GM23338 (cell line): ENCODE results near the gene ERCC1. TPM values are rescaled to one million over a fixed set of nuclear protein-coding genes. Genes with fewer than 3 reads are reported as not detected.
"Not testable (repeated sequence)": the region's sequence is repeated elsewhere in the genome, so short reads cannot be mapped to it uniquely, and the experiment has no call there.

Source experiments
- ATAC-seq: fragments of 200-7000 bp; cut with Tn5 transposase; 3 replicates; pipeline ENCODE4 v1.9.1; 2020
- DNase-seq: peaks from one replicate; pipeline ENCODE4 v3.0.0-alpha.2; 2015; ENCODE audit warnings: low spot score
- H2AFZ ChIP-seq: fragments of 200-600 bp; sonication (generic); 2 replicates; pipeline ENCODE4 v1.8.0; 2016; ENCODE audit warnings: antibody characterized with exemption, mild to moderate bottlenecking, moderate library complexity
- H3F3A ChIP-seq: fragments of 200-600 bp; sonication (generic); replicated peaks from 2 replicates; pipeline ENCODE4 v1.8.0; 2017; ENCODE audit warnings: antibody characterized with exemption, mixed run types, low read depth
- H3K27ac ChIP-seq: fragments of 200-600 bp; sonication (generic); 2 replicates; pipeline ENCODE4 v1.6.1; 2016; ENCODE audit warnings: low read depth
- H3K27me3 ChIP-seq: fragments of 200-600 bp; sonication (generic); 2 replicates; pipeline ENCODE4 v1.8.0; 2016; ENCODE audit warnings: mild to moderate bottlenecking, mixed run types, moderate library complexity; ENCODE audit not compliant: insufficient read depth
- H3K36me3 ChIP-seq: fragments of 200-600 bp; sonication (generic); 2 replicates; pipeline ENCODE4 v1.8.0; 2016; ENCODE audit warnings: mild to moderate bottlenecking; ENCODE audit not compliant: insufficient read depth
- H3K4me1 ChIP-seq: fragments of 200-600 bp; sonication (generic); 2 replicates; pipeline ENCODE4 v1.8.0; 2016; ENCODE audit warnings: mild to moderate bottlenecking, moderate library complexity; ENCODE audit not compliant: insufficient read depth
- H3K4me2 ChIP-seq: fragments of 200-600 bp; sonication (generic); 2 replicates; pipeline ENCODE4 v1.7.1; 2017; ENCODE audit warnings: mixed run types
- H3K4me3 ChIP-seq: fragments of 200-600 bp; sonication (generic); 2 replicates; pipeline ENCODE4 v1.6.1; 2016; ENCODE audit warnings: mixed run types
- H3K79me2 ChIP-seq: fragments of 200-600 bp; sonication (generic); replicated peaks from 2 replicates; pipeline ENCODE4 v1.8.0; 2017; ENCODE audit warnings: mild to moderate bottlenecking; ENCODE audit not compliant: insufficient read depth
- H3K9me2 ChIP-seq: fragments of 200-600 bp; sonication (generic); 2 replicates; pipeline ENCODE4 v1.8.0; 2017; ENCODE audit not compliant: insufficient read depth
- H4K20me1 ChIP-seq: fragments of 200-600 bp; sonication (generic); replicated peaks from 2 replicates; pipeline ENCODE4 v1.8.0; 2017; ENCODE audit warnings: mild to moderate bottlenecking; ENCODE audit not compliant: insufficient read depth
- H3K27ac Mint-ChIP-seq: 2 replicates; pipeline ENCODE4 v1.8.0; 2020; ENCODE audit warnings: inconsistent platforms, mild to moderate bottlenecking, moderate library complexity, mixed read lengths
- H3K27me3 Mint-ChIP-seq: 3 replicates; pipeline ENCODE4 v1.8.0; 2022; ENCODE audit warnings: low read depth, mild to moderate bottlenecking, moderate library complexity, mixed read lengths, inconsistent platforms; ENCODE audit not compliant: insufficient read depth, poor library complexity
- H3K36me3 Mint-ChIP-seq: 3 replicates; pipeline ENCODE4 v1.8.0; 2021; ENCODE audit warnings: low read depth, mild to moderate bottlenecking, inconsistent platforms, moderate library complexity, mixed read lengths
- H3K4me1 Mint-ChIP-seq: 3 replicates; pipeline ENCODE4 v1.8.0; 2020; ENCODE audit warnings: mild to moderate bottlenecking, inconsistent platforms, mixed read lengths
- H3K4me3 Mint-ChIP-seq: 3 replicates; pipeline ENCODE4 v1.8.0; 2021; ENCODE audit warnings: moderate library complexity, mild to moderate bottlenecking, inconsistent platforms, mixed read lengths
- H3K9me3 Mint-ChIP-seq: 3 replicates; pipeline ENCODE4 v1.8.0; 2020; ENCODE audit warnings: moderate library complexity, mild to moderate bottlenecking, inconsistent platforms, mixed read lengths
- EZH2 ChIP-seq: fragments of 200-600 bp; sonication (generic); IDR thresholded peaks from one replicate; pipeline ENCODE4 v1.8.0; 2017; ENCODE audit warnings: antibody characterized with exemption, mild to moderate bottlenecking, low read depth; ENCODE audit not compliant: unreplicated experiment
- EZH2phosphoT487 ChIP-seq: fragments of 200-600 bp; sonication (generic); IDR thresholded peaks from one replicate; pipeline ENCODE4 v1.8.1; 2018; ENCODE audit warnings: antibody characterized with exemption; ENCODE audit not compliant: unreplicated experiment
- JUNB ChIP-seq: IDR thresholded peaks from one replicate; pipeline ENCODE4 v1.6.1; 2016; ENCODE audit warnings: antibody characterized with exemption; ENCODE audit not compliant: unreplicated experiment
- STAT1 ChIP-seq: IDR thresholded peaks from one replicate; pipeline ENCODE4 v1.6.1; 2016; ENCODE audit warnings: antibody characterized with exemption; ENCODE audit not compliant: unreplicated experiment
- ZNF114 ChIP-seq: fragments of 250-450 bp; sonication (Bioruptor Pico); IDR thresholded peaks from 2 replicates; pipeline ENCODE4 v1.5.0; 2020; ENCODE audit warnings: mild to moderate bottlenecking, moderate library complexity
- polyA plus RNA-seq: library from polyadenylated mRNA; unstranded; fragments of >200 nt; fragmentation: Nextera tagmentation; extraction: Ambion mirVana; gene quantifications from 2 replicates; pipeline ENCODE4 v1.2.1, GENCODE V29; 2016
- total RNA-seq: library from RNA; depleted of rRNA; stranded (reverse); fragments of >200 nt; shearing (Covaris generic); gene quantifications from 2 replicates; pipeline ENCODE4 v1.2.3, GENCODE V29; 2014
- TF ChIP-seq, protein P1 (sequence below): IDR thresholded peaks from 2 replicates; pipeline ENCODE4 v1.6.1; 2016; ENCODE audit warnings: antibody characterized with exemption
- TF ChIP-seq, protein P2 (sequence below), 2 experiments: fragments of 200-600 bp in 1 of 2; sonication (generic) in 1 of 2; conservative IDR thresholded peaks; 2 replicates each; pipeline versions ENCODE4 v1.5.1 to v1.6.1; 2016 to 2017; ENCODE audit warnings: antibody characterized with exemption in 2 of 2, low read depth in 2 of 2, mild to moderate bottlenecking in 2 of 2, moderate library complexity in 1 of 2
- TF ChIP-seq, protein P3 (sequence below): fragments of 250-450 bp; sonication (Bioruptor Pico); IDR thresholded peaks from 2 replicates; pipeline ENCODE4 v1.5.0; 2020; ENCODE audit warnings: mild to moderate bottlenecking, moderate library complexity

ERCC1 gene
- total and polyA plus RNA-seq, 2 experiments from 2014 or later, result 39.0 to 52.3 TPM

DNA sequence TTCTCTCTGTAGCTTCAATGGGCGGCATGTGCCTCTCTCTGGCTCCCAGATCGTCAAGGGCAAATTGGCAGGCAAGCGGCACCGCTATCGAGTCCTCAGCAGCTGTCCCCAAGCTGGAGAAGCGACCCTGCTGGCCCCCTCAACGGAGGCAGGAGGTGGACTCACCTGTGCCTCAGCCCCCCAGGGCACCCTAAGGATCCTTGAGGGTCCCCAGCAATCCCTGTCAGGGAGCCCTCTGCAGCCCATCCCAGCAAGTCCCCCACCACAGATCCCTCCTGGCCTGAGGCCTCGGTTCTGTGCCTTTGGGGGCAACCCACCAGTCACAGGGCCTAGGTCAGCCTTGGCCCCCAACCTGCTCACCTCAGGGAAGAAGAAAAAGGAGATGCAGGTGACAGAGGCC lies 15.6 kb downstream of the ERCC1 start:
- Mint-ChIP-seq H3K4me1 (peaks cover 18% of the 10 kb centered on the region), H3K27me3 (peaks cover 32% of the 10 kb centered on the region), H3K9me3 (no peaks in the 10 kb centered on the region; the same call in 2 of the 3 replicates), H3K27ac (no peak overlapping the region), H3K36me3 (peaks cover 41% of the 10 kb centered on the region), H3K4me3 (peak overlapping the region; percentile 65)
- Histone ChIP-seq H3K4me3 (no peak overlapping the region; the same call in 1 of the 2 replicates), H3K27me3 (peaks cover 10% of the 10 kb centered on the region), H3K27ac (no peak overlapping the region), H3K4me2 (no peak overlapping the region), H4K20me1 (peaks cover 7% of the 10 kb centered on the region; the same call in 1 of the 2 replicates), H3K36me3 (no peaks in the 10 kb centered on the region), H3F3A (peaks cover 23% of the 10 kb centered on the region; the same call in 1 of the 2 replicates), H3K9me2 (no peaks in the 10 kb centered on the region), H3K4me1 (peaks cover 14% of the 10 kb centered on the region), H3K79me2 (peaks cover 13% of the 10 kb centered on the region), H2AFZ (no peak overlapping the region)
- ATAC-seq (no peak), DNase-seq (no peak)
- TF ChIP-seq JUNB, result no peak
- TF ChIP-seq EZH2phosphoT487, result no peak
- TF ChIP-seq EZH2, result no peak
- no peak for TF ChIP-seq STAT1
- TF ChIP-seq, protein P1, sequence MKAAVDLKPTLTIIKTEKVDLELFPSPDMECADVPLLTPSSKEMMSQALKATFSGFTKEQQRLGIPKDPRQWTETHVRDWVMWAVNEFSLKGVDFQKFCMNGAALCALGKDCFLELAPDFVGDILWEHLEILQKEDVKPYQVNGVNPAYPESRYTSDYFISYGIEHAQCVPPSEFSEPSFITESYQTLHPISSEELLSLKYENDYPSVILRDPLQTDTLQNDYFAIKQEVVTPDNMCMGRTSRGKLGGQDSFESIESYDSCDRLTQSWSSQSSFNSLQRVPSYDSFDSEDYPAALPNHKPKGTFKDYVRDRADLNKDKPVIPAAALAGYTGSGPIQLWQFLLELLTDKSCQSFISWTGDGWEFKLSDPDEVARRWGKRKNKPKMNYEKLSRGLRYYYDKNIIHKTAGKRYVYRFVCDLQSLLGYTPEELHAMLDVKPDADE, result no peak
- TF ChIP-seq, protein P2, sequence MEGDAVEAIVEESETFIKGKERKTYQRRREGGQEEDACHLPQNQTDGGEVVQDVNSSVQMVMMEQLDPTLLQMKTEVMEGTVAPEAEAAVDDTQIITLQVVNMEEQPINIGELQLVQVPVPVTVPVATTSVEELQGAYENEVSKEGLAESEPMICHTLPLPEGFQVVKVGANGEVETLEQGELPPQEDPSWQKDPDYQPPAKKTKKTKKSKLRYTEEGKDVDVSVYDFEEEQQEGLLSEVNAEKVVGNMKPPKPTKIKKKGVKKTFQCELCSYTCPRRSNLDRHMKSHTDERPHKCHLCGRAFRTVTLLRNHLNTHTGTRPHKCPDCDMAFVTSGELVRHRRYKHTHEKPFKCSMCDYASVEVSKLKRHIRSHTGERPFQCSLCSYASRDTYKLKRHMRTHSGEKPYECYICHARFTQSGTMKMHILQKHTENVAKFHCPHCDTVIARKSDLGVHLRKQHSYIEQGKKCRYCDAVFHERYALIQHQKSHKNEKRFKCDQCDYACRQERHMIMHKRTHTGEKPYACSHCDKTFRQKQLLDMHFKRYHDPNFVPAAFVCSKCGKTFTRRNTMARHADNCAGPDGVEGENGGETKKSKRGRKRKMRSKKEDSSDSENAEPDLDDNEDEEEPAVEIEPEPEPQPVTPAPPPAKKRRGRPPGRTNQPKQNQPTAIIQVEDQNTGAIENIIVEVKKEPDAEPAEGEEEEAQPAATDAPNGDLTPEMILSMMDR (conservative IDR thresholded peaks at IDR 0.05; ENCODE audit: low read depth in 2 of 2), result no peak
- TF ChIP-seq ZNF114, result no peak
- TF ChIP-seq, protein P3, sequence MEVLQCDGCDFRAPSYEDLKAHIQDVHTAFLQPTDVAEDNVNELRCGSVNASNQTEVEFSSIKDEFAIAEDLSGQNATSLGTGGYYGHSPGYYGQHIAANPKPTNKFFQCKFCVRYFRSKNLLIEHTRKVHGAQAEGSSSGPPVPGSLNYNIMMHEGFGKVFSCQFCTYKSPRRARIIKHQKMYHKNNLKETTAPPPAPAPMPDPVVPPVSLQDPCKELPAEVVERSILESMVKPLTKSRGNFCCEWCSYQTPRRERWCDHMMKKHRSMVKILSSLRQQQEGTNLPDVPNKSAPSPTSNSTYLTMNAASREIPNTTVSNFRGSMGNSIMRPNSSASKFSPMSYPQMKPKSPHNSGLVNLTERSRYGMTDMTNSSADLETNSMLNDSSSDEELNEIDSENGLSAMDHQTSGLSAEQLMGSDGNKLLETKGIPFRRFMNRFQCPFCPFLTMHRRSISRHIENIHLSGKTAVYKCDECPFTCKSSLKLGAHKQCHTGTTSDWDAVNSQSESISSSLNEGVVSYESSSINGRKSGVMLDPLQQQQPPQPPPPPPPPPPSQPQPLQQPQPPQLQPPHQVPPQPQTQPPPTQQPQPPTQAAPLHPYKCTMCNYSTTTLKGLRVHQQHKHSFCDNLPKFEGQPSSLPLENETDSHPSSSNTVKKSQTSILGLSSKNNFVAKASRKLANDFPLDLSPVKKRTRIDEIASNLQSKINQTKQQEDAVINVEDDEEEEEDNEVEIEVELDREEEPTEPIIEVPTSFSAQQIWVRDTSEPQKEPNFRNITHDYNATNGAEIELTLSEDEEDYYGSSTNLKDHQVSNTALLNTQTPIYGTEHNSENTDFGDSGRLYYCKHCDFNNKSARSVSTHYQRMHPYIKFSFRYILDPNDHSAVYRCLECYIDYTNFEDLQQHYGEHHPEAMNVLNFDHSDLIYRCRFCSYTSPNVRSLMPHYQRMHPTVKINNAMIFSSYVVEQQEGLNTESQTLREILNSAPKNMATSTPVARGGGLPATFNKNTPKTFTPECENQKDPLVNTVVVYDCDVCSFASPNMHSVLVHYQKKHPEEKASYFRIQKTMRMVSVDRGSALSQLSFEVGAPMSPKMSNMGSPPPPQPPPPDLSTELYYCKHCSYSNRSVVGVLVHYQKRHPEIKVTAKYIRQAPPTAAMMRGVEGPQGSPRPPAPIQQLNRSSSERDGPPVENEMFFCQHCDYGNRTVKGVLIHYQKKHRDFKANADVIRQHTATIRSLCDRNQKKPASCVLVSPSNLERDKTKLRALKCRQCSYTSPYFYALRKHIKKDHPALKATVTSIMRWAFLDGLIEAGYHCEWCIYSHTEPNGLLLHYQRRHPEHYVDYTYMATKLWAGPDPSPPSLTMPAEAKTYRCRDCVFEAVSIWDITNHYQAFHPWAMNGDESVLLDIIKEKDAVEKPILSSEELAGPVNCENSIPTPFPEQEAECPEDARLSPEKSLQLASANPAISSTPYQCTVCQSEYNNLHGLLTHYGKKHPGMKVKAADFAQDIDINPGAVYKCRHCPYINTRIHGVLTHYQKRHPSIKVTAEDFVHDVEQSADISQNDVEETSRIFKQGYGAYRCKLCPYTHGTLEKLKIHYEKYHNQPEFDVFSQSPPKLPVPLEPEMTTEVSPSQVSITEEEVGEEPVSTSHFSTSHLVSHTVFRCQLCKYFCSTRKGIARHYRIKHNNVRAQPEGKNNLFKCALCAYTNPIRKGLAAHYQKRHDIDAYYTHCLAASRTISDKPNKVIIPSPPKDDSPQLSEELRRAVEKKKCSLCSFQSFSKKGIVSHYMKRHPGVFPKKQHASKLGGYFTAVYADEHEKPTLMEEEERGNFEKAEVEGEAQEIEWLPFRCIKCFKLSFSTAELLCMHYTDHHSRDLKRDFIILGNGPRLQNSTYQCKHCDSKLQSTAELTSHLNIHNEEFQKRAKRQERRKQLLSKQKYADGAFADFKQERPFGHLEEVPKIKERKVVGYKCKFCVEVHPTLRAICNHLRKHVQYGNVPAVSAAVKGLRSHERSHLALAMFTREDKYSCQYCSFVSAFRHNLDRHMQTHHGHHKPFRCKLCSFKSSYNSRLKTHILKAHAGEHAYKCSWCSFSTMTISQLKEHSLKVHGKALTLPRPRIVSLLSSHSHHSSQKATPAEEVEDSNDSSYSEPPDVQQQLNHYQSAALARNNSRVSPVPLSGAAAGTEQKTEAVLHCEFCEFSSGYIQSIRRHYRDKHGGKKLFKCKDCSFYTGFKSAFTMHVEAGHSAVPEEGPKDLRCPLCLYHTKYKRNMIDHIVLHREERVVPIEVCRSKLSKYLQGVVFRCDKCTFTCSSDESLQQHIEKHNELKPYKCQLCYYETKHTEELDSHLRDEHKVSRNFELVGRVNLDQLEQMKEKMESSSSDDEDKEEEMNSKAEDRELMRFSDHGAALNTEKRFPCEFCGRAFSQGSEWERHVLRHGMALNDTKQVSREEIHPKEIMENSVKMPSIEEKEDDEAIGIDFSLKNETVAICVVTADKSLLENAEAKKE (CRISPR knock-in tag), result no peak

DNA sequence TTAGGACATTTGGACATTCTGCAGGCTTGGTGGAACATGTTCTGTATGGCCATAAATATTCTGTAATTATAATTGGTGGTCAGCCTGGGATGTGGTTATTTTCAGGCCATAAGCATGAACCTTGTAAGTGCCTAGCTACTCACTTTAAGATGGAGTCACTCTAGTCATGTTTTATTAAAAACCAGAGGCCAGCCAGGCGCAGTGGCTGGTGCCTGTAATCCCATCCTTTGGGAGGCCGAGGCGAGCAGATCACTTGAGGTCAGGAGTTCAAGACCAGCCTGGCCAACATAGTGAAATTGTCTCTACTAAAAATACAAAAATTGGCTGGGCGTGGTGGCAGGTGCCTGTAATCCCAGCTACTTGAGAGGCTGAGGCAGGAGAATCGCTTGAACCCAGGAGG lies 16.1 kb downstream of the ERCC1 start:
- not testable (repeated sequence) for H3K27ac Mint-ChIP-seq, ATAC-seq, H3K9me3 Mint-ChIP-seq, H2AFZ ChIP-seq, H3K36me3 ChIP-seq, H3K9me2 ChIP-seq, H3K27ac ChIP-seq, DNase-seq
- peak overlapping the region; percentile 97 for H3K4me3 Mint-ChIP-seq
- H4K20me1 ChIP-seq, result peaks cover 11% of the 10 kb centered on the region; the same call in 1 of the 2 replicates
- H3K27me3 Mint-ChIP-seq, result peaks cover 36% of the 10 kb centered on the region
- peaks cover 24% of the 10 kb centered on the region for H3K4me1 Mint-ChIP-seq
- H3F3A ChIP-seq, result peaks cover 28% of the 10 kb centered on the region; the same call in 1 of the 2 replicates
- peaks cover 20% of the 10 kb centered on the region for H3K4me1 ChIP-seq
- H3K4me2 ChIP-seq, result peak overlapping the region; percentile 99
- peak overlapping the region; percentile 88 for H3K4me3 ChIP-seq
- peaks cover 38% of the 10 kb centered on the region for H3K36me3 Mint-ChIP-seq
- peaks cover 15% of the 10 kb centered on the region for H3K27me3 ChIP-seq
- H3K79me2 ChIP-seq, result peaks cover 13% of the 10 kb centered on the region
